HT1080 (cell line): ENCODE measurements around the gene HNF1B. TPM values are rescaled to one million over a fixed set of nuclear protein-coding genes. Genes with fewer than 3 reads are reported as not detected.
"Not testable (repeated sequence)": the region's sequence is repeated elsewhere in the genome, so short reads cannot be mapped to it uniquely, and the experiment has no call there.

Source experiments
- DNase-seq: peaks from one replicate; pipeline ENCODE4 v3.0.0-alpha.2; 2015; ENCODE audit warnings: low read depth
- total RNA-seq: library from RNA; depleted of rRNA; stranded (reverse); fragments of >200 nt; shearing (Covaris generic); gene quantifications from 2 replicates; pipeline ENCODE4 v1.2.3, GENCODE V29; 2014

Gene HNF1B
- total RNA-seq, 1 experiment from 2014 or later, result not detected

- no peak for DNase-seq
These were observed 36.7 kb downstream of the HNF1B start for GRCh38 chr17:37708008-37708615.

GRCh38 chr17:37706446-37706845 is 38.4 kb downstream of the HNF1B start:
- DNase-seq, result no peak

DNA sequence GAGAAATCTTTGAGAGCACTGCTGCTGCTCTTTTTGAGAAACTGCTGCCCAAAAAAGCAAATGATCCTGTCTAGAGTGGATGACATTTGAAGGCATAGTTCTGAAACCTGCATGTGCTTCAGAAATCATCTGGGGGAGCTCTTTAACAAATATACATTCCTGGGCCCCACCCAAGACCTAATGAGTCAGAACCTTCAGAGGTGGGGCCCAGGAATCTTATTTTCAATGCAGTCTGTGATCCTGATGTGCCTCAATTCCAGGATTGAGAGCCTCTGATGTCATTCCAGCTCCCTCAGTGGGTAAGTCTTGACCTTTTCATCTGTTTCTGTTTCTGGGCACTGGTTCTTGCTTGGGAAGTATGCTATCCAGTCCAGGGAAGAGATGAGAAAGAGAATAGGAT is 42.3 kb downstream of the HNF1B start:
- DNase-seq, result peak; percentile 76

GRCh38 chr17:37701496-37701898 is 43.4 kb downstream of the HNF1B start:
- DNase-seq, result no peak

DNA sequence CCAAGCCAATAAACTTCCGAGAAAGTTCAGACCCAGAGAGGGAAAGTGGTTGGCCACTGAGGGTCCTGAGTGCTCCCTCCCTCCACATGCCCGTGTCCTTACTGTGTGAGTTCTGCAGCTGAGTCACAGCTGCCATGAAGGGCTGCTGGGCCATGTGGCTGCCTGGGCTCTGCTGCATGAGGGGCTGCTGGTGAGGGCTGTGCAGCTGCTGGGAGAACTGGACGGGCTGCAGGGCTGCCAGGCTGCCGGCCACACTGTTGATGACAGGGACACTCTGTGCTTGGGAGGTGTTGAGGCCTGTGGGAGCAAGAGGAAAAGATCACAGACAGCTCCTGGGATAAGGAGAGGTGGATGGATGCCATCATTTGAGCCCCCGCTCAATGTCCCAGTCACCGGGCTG is 44.0 kb downstream of the HNF1B start:
- DNase-seq, result no peak

DNA sequence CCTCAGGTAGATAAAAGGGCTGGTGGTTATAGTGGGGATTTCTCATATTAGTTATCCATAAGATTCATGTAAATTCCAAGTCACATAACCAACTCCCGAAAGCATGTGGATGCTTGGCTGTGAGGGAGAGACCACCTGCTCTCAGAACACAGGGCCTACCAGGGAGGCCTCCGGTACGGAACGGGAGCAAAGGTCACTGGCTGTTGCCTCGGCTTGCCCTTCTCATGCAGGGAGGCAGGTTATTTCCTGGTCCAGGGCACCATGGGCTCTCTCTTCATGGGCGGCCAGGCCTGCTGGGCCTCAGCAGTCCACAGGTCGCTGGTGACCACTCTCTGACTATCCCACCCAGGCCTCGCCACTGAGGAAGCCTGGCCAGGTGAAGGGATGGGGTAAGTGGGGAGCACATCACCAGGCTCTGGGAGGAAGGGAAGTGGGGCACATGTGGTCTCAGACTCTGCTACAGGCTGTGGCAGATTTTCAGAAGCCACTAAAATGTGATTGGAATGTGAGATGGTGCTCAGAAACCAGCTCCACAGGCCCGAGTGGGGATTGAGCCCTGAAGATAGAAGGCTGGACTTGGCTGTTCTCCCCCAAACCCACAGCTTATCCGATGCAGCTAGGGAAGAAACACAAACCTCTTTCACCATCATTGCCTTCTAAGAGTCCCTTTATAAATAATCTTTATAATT is 45.4 kb downstream of the HNF1B start:
- no peak for DNase-seq

- no peak for DNase-seq
These were observed 46.0 kb downstream of the HNF1B start for GRCh38 chr17:37698911-37699255.

DNA sequence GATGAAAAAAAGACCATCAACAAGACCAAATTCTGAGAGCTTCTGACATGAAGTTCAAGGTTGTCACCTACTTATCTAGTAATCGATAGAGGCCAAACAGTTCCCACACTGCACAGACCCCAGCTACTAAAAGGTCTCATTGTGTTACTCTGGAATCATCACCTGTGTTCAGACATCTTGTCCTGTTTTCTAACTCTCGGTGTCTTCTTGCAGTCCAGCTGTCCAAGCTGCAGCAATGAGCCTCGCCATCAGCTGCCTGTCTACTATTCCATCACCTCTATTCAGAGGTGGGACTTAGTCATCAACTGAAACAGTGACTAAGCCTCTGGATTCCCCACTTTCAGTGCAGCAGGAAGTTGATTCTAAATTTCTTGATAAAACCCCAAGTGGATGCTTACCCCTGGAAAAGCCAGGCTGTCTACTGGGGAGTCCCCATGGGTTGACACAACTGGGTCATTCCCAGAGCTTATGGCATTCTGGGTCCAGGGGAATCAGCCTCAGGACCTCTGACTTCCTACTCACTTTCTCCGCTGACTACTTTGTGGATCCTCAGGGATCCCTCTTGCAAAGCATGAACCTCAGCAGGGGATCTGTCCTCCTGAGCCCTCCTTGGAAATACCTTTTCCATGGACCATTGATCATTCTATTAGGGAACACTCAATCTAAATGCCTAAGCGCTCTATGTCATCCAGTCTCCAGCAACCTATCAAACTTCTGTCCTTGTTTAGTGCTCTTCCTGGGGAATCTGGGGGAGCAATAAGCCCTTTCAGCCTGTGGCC is 46.5 kb downstream of the HNF1B start:
- peak; percentile 79 for DNase-seq

DNA sequence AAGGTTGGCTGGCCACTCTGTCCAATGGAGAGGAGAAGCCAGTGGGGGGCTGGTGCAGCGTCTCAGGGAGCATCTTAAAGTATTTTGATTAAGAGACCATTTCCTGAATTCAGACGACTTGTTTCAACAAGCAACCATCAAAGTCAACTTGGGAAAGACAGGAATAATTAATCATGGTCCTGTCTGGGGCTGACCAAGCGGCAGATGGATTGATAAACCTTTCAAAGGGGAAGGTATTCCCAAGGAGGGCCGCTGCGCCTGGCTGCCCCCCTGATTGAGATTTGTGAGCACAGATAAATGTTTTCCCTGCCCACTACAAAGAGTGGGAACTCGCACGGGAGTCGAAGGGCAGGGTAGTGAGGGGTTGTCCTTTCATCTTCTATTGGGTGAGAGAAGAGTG is 47.5 kb downstream of the HNF1B start:
- DNase-seq, result no peak

DNA sequence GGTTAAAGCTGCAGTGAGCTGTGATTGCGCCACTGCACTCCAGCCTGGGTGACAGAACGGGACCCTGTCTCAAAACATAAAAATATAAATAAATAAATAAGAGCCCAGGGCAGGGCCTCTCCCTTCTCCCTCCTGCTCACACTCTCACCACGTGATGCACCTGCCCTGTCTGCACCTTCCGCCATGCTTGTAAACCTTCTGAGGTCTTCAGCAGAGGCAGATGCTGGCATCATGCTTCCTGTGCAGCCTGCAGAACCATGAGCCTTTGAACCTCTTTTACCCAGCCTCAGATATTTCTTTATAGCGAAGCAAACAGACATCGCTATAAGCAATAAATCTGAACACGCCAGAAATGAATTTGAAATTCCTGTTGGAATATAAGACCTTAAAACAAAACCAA is 48.5 kb downstream of the HNF1B start:
- no peak for DNase-seq

- no peak for DNase-seq
These were observed 49.1 kb downstream of the HNF1B start for GRCh38 chr17:37695726-37696125.

DNA sequence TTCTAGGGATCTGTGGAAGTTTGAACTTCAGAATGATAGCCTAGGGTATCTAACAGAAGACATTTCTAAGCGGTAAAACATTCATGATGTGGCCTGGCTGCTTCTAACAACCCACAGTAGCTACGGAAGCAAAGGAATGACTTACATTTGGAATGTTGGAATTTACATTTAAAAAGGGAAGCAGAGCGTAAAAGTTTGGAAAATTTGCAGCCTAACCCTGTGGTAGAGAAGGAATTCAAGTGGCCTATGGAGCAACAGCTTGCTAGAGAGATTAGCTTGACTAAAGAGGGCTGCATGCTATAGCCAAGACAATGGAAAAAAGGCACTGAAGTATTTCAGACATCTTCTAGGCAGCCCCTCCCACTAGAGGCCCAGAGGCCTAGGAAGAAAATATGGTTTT is 50.1 kb downstream of the HNF1B start:
- DNase-seq, result no peak

- DNase-seq, result no peak
These were observed 51.5 kb downstream of the HNF1B start for GRCh38 chr17:37693328-37693727.

GRCh38 chr17:37691807-37692206 is 53.1 kb downstream of the HNF1B start:
- DNase-seq, result no peak

- DNase-seq, result no peak
These were observed 55.5 kb downstream of the HNF1B start for GRCh38 chr17:37689317-37689716.

- DNase-seq, result no peak
These were observed 61.3 kb downstream of the HNF1B start for GRCh38 chr17:37683454-37683984.

DNA sequence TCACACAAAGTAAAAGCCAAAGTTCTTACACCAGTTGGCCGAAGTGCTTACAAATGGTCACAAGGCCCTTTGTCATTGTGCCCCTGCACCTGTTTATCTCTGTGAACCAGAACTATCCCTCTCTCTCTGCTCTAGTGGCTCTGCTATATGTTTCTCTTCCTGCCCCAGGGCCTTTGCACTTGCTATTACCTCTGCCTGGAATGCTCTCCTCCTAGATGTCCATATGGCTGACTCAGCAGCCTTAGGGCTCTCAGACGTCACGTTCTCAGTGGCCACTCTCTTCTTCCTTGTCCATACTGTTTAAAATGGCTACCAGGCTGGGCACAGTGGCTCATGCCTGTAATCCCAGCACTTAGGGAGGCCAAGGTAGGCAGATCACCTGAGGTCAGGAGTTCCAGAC is 62.9 kb downstream of the HNF1B start:
- no peak for DNase-seq

DNA sequence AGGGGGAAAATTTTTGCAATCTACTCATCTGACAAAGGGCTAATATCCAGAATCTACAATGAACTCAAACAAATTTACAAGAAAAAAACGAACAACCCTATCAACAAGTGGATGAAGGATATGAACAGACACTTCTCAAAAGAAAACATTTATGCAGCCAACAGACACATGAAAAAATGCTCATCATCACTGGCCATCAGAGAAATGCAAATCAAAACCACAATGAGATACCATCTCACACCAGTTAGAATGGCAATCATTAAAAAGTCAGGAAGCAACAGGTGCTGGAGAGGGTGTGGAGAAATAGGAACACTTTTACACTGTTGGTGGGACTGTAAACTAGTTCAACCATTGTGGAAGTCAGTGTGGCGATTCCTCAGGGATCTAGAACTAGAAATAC is 64.9 kb downstream of the HNF1B start:
- DNase-seq, result not testable (repeated sequence)

GRCh38 chr17:37678036-37678435 is 66.8 kb downstream of the HNF1B start:
- DNase-seq, result no peak

DNA sequence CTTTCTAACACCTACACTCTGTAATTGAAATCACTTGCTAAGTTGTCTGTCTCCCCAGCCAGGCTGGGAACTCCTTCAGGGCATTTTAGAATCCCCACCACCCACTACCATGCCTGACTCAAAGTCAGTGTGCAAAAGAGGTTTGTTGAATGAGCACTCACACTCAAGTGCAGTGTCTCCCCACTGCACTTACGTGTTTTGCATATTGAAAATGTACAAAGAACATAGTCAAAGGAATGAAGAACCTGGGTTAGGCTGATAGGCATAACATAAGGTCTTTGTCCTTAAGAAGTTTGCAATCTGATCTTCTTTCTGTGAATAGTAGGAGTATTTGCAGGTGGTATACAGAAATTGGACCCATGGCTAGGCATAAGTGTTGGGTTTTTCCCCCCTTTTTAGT is 67.8 kb downstream of the HNF1B start:
- no peak for DNase-seq

DNA sequence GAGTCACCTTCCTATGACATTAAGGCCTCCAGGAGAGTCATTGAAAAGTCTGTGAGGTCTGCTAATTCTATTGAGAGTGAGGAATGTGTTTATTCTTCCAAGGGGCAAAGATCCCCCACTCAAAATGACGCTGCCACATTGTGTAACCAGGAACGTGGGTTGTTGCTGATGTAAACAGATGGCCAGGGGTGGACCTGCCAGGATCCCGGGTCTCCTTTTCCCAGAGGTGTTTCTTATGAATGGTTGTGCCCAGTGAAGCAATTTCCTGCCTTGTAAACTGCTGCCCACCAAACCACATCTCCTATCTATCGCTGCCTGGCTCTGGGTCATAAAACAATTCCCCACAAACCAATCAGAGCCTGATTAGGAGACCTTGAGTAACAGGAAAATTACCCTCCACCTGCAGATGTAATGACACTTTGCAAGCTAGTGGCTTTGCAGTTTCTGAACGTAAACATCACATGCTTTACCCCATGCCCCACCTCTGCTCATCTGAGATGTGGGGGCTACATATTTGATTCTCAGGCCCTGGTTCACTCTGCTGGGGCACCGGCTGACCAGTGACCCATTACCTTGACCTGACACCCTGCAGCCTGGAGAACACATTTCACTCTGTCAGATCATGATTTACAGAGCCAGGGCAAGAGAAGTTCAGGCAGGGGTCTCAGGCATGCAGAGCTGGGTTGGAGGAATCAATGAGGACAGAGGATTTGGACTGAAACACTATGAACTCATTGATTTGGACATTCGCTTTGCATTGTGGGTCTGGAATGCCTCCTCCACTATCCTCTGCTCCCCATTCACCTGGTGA is 68.5 kb downstream of the HNF1B start:
- peak; percentile 56 for DNase-seq

DNA sequence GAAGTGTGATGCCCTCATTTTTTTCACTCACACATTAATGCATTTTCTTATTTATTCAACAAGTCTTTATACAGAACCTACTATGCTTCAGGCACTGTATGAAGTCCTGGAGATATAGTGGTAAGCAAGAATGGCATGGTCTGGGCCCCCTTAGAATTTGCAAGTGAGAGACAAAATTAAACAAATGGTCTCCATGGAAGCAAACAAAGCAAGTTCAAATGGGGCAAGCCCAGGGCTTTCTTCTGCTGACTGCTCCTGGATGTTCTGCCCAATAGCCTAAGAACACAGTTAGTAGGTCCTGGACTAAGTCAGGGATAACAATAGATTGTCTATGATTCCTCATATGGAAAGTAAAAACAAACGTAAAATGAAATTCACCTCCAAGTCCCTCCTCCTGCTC is 70.3 kb downstream of the HNF1B start:
- DNase-seq, result no peak
